Osteoblast (primary cell): Measurements from ENCODE around the gene DLG2. TPM values are rescaled to one million over a fixed set of nuclear protein-coding genes. Genes with fewer than 3 reads are reported as not detected.
A peak's percentile ranks its signal among the peaks of the same experiment; 100 is the strongest.

ENCODE experiments used
- DNase-seq: peaks from one replicate; pipeline ENCODE4 v3.0.0; 2011; ENCODE audit warnings: low spot score, mixed read lengths; ENCODE audit not compliant: insufficient read length; ENCODE audit errors: missing footprints
- H2AFZ ChIP-seq: 2 replicates; pipeline ENCODE4 v1.6.0; 2011; ENCODE audit warnings: mild to moderate bottlenecking, low read length
- H3K27ac ChIP-seq: 2 replicates; pipeline ENCODE4 v1.5.1; 2011; ENCODE audit warnings: mild to moderate bottlenecking, low read depth, low read length, moderate library complexity
- H3K27me3 ChIP-seq: 2 replicates; pipeline ENCODE4 v1.6.0; 2012; ENCODE audit warnings: mild to moderate bottlenecking, control low read depth, inconsistent platforms, low read length, moderate library complexity; ENCODE audit not compliant: insufficient read depth
- H3K36me3 ChIP-seq: 2 replicates; pipeline ENCODE4 v1.5.1; 2011; ENCODE audit warnings: mild to moderate bottlenecking, low read length, control low read depth, moderate library complexity; ENCODE audit not compliant: insufficient read depth
- H3K4me1 ChIP-seq: 2 replicates; pipeline ENCODE4 v1.5.1; 2011; ENCODE audit warnings: mild to moderate bottlenecking, low read length, control low read depth, moderate library complexity; ENCODE audit not compliant: insufficient read depth
- H3K4me2 ChIP-seq: 2 replicates; pipeline ENCODE4 v1.6.0; 2011; ENCODE audit warnings: mild to moderate bottlenecking, low read length; ENCODE audit not compliant: insufficient read depth
- H3K4me3 ChIP-seq: fragments of 200-600 bp; sonication (generic); 3 replicates; pipeline ENCODE4 v1.5.1; 2012; ENCODE audit warnings: mild to moderate bottlenecking, low read length, inconsistent platforms; ENCODE audit not compliant: insufficient read depth
- H3K79me2 ChIP-seq: 2 replicates; pipeline ENCODE4 v1.6.0; 2012; ENCODE audit warnings: mild to moderate bottlenecking, low read length, control low read depth, inconsistent platforms; ENCODE audit not compliant: insufficient read depth
- H3K9me3 ChIP-seq: 2 replicates; pipeline ENCODE4 v1.5.1; 2011; ENCODE audit warnings: low read depth, low read length, control low read depth
- H4K20me1 ChIP-seq: 2 replicates; pipeline ENCODE4 v1.6.0; 2012; ENCODE audit warnings: mild to moderate bottlenecking, low read length, control low read depth; ENCODE audit not compliant: insufficient read depth
- CTCF ChIP-seq: IDR thresholded peaks from 2 replicates; pipeline ENCODE4 v1.5.1; 2011; ENCODE audit warnings: mild to moderate bottlenecking, low read depth, low read length, moderate library complexity; ENCODE audit errors: extremely low read depth
- total RNA-seq: library from RNA; depleted of rRNA; stranded (reverse); fragments of >200 nt; gene quantifications from 2 replicates; pipeline ENCODE4 v1.2.3, GENCODE V29; 2012

The DLG2 gene
- total RNA-seq, 1 donor, result 3.3 TPM

- H3K79me2 ChIP-seq, result no peaks in the 10 kb centered on the region
- no peaks in the 10 kb centered on the region for H3K36me3 ChIP-seq
- TF ChIP-seq CTCF, result no peak
- no peaks in the 10 kb centered on the region for H3K27me3 ChIP-seq
- H3K4me1 ChIP-seq, result no peaks in the 10 kb centered on the region
- no peak for DNase-seq
- H3K4me2 ChIP-seq, result no peak overlapping the region
- no peak overlapping the region for H3K4me3 ChIP-seq
- H4K20me1 ChIP-seq, result no peaks in the 10 kb centered on the region
- no peak overlapping the region for H3K27ac ChIP-seq
- no peak overlapping the region for H2AFZ ChIP-seq
- H3K9me3 ChIP-seq, result no peaks in the 10 kb centered on the region
These were observed 1963.7 kb downstream of the DLG2 start for GRCh38 chr11:83663446-83663845.

- H3K36me3 ChIP-seq, result no peaks in the 10 kb centered on the region
- DNase-seq, result peak; percentile 17
- no peak for TF ChIP-seq CTCF
- no peak overlapping the region for H3K27ac ChIP-seq
- no peak overlapping the region for H3K4me2 ChIP-seq
- no peaks in the 10 kb centered on the region for H3K79me2 ChIP-seq
- no peaks in the 10 kb centered on the region for H3K9me3 ChIP-seq
- no peak overlapping the region for H3K4me3 ChIP-seq
- no peaks in the 10 kb centered on the region for H4K20me1 ChIP-seq
- no peaks in the 10 kb centered on the region for H3K27me3 ChIP-seq
- no peak overlapping the region for H2AFZ ChIP-seq
- H3K4me1 ChIP-seq, result no peaks in the 10 kb centered on the region
These were observed 1964.7 kb downstream of the DLG2 start for GRCh38 chr11:83662494-83662893.

- Histone ChIP-seq H4K20me1 (no peaks in the 10 kb centered on the region), H3K4me2 (no peak overlapping the region), H3K27me3 (no peaks in the 10 kb centered on the region), H3K27ac (no peak overlapping the region), H3K9me3 (no peaks in the 10 kb centered on the region), H3K4me1 (no peaks in the 10 kb centered on the region), H3K79me2 (no peaks in the 10 kb centered on the region), H2AFZ (no peak overlapping the region), H3K4me3 (no peak overlapping the region), H3K36me3 (no peaks in the 10 kb centered on the region)
- TF ChIP-seq CTCF, result no peak
- DNase-seq, result peak; percentile 31
These were observed 1965.4 kb downstream of the DLG2 start for GRCh38 chr11:83661491-83662350.

- no peak overlapping the region for H3K4me3 ChIP-seq
- H3K27me3 ChIP-seq, result no peaks in the 10 kb centered on the region
- H4K20me1 ChIP-seq, result no peaks in the 10 kb centered on the region
- no peaks in the 10 kb centered on the region for H3K79me2 ChIP-seq
- H3K27ac ChIP-seq, result no peak overlapping the region
- H3K4me1 ChIP-seq, result no peaks in the 10 kb centered on the region
- TF ChIP-seq CTCF, result no peak
- DNase-seq, result no peak
- H3K4me2 ChIP-seq, result no peak overlapping the region
- no peaks in the 10 kb centered on the region for H3K36me3 ChIP-seq
- no peak overlapping the region for H2AFZ ChIP-seq
- no peaks in the 10 kb centered on the region for H3K9me3 ChIP-seq
These were observed 1967.7 kb downstream of the DLG2 start for GRCh38 chr11:83659466-83659865.
